DMS153 treated with DMSO at 0.1 percent for 48 hours (cell line): Measurements from ENCODE around the gene ZNF750.
A peak's percentile ranks its signal among the peaks of the same experiment; 100 is the strongest.

Experiments used
- DNase-seq: peaks from one replicate; lab custom pipeline; 2025; ENCODE audit not compliant: unreplicated experiment; lab: John Stamatoyannopoulos, UW

The ZNF750 gene

DNA sequence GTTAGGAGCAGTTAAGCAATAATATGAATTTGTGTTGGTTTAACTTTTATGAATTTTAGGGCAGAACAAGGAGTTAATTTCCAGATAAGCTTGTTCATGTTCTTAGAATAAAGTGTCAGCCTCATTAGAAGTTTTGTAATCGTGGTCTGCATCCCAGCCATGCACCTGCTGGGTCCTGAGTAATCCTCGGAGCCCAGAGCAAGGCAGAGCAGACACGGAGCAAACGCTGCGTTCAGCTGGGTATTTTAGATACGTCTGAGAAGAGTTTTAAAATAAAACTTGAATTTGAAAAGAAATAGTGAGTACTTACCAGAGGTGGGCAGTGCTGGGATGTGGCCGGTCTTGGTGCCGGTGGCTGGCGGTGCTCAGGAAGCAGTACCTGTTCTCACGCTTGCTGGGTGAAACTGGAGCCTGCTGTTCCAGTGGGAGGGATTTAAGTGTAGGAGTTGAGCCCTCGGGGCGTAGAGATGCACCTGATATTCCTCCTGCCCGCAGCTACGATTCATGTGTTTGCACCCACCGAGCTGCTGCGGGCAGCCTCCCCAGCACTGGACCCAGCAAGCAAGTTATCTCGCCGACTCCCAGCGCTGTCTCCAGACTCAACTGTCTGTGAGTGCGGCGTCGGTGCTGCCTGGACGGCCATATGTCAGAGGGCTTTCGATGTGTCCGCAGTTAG is at the start of gene ZNF750:
Gene ZNF750 (minus strand): TSS at position 406 of the 676 bp plus-strand sequence. CDS start 7,568 bp downstream, outside the sequence.
- no peak for DNase-seq

- no peak for DNase-seq
These were observed 49.0 kb upstream of the ZNF750 start for GRCh38 chr17:82888583-82889495.

DNA sequence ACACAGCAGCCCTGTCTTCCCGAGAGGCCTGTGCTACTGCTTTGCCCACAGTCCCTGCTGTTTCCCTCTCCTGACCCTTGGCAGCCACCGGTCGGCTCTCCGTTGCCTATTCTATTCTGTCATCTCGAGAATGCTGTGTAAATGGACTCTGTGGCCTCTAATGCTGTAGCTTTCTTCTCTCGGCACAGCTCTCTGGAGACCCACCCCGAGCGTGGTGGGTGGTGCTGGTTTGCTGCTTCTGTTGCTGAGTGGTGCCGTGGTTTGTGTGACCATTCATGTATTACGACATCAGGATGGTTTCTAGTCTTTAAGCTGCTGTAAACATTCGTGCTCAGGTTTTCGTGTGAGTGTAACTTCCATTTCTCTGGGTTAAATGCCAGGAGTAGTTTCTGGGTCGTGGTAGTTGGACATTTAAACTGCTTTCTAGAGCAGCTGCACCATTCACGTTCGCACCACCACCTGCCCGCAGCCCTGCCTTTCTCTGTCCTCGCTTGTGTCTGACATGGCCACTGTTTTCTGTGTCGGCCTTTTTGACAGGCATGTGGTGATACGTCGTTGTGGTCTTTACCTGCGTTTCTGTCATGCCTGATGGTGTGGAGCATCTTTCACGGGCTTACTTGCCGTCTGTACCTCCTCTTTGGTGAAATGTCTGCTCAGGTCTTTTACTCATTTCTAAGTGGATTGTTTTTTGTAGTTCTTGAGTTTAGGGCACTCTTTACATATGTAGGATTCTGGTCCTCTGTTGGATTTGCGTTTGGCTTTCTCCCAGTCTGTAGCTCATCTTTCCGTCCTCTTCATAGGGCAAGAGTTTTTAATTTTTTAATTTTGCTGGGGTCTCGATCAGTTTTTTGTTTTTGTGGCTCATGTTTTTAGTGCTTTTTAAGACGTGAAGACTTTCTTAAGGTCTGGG is 47.7 kb upstream of the ZNF750 start:
- DNase-seq: no peak

- DNase-seq: no peak
These were observed 45.1 kb upstream of the ZNF750 start for GRCh38 chr17:82884970-82885353.

- no peak for DNase-seq
These were observed 44.6 kb upstream of the ZNF750 start for GRCh38 chr17:82884341-82884969.

DNA sequence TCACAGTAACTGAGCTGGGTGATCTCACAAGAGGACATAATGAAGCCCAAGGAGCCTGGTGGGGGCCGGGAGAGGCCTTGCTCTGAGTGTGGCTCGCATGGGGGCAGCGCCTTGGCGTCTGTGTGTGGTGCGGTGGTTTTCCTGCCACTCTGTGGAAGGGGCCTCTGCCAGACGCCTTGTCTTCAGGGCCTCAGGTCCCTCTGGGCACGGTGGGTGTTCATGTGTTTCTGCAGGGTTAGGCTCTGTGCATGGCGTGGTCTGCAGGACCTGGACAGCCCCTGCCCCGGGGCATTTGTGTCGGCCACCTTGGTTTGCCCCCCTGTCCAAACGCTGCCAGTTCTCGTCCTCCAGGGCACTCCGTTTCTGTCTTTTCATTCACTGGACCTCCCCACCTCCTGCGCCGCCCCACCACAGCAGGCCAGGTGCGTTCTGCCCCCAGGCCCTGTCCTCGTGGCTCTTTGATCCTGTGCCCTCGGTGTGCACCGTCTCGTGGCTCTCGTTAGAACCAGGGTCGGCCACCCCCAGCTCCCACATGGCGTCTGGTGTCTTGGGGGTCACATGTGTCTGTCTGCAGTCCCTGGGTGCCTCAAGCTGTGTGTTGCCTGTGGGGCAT is 43.7 kb upstream of the ZNF750 start:
- DNase-seq: no peak

DNA sequence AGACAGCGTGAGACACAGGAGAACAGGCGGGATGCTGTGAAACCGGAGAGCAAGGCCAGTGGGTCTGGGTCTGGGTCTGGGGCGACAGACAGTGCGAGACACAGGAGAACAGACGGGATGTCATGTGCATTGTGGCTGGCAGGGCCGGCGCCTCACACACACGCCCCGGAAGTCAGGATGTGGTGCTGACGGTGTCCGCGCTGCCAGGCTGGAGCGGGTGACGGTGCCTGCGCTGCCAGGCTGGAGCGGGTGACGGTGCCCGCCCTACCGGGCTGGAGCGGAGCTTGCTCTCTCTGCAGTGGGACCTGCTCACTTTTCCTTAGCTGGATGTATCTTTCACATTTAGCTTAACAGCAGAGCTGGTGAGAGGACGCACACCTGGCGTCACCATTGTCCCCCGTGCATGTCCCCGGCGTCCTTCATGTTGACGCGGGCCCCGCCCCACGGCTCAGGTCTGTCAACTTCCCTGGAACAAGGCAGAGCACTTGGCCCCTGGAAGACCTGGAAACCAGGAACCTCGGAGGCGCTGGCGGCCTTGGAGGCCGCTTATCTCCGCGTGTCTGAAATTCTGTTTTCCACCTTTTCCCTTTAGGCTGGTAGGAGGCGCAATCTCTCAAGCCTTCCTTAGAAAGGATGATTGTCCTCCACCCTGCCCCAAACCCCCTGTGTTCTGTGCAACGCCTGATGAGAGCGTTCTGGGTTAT is 43.0 kb upstream of the ZNF750 start:
- DNase-seq: peak; percentile 52

DNA sequence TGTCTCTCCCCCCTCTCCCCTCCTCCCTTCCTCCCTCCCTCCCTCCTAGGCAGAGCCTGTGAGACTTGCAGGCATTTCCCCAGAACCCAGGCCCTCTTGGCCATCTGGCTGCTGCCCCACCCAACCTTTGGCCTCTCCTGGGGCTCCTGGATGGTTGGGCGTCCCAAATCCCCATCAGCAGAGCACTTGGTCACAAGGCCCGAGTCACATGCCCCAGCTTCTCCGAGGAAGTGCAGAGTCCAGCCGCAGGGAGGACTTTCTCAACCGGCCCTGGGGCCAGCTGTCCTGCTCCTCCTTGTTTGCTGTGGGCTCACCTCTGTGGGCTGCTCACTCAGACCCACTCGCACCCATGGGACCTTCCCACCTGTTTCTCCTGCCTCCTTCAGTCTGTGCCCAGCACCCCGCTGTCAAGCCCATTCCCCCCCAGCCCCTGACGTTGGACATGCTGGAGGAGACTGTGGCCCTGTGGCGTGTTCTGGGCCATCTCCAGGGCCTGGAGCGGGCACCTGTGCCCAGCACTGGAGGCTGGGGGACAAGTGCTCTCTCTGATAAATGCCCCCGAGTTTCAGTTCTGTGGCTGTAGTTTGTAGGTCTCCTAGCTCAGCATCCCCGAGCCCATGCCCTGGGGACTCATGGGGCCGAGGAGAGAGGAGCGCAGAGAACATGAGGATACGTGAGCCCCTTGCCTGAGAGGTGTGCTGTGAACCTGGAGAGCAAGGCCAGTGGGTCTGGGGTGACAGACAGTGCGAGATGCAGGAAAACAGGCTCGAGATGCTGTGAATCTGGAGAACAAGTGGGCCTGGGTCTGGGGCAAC is 42.3 kb upstream of the ZNF750 start:
- no peak for DNase-seq

GRCh38 chr17:82881324-82881823 is 41.6 kb upstream of the ZNF750 start:
- no peak for DNase-seq

DNA sequence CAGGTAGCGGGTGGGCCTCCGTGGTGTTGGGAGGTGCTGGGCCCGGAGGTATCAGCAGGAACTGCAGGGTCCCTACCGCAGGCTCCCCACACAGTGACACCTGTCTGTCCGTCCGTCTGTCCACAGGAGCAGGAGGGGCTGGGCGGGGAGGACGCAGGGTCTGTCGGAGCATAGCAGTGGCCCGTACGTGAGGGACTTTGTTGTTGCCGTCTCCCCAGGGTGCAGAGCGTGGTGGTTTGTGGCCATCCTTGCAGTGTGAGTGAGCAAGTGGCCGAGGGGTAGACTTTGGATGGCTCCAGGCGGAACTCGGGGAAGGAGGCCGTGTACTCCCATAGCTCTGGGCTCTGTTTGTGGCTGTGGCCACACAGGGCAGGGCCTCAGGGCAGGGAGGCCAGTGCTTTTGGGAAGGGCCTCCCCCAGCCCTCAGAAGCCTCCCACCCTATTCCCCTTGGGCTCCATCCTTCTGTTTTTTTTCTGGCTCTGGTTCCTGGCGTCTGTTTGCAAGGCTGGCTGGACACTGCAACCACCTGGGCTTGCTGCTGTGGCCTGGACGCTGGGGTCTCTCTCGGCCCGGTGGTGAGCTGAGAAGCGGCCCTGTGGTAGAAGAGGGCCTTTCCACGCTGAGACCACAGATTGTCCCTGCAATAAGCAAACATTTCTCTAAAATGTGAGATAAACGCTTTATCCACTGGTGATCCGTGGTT is 41.0 kb upstream of the ZNF750 start:
- DNase-seq: no peak

GRCh38 chr17:82879241-82879640 is 39.4 kb upstream of the ZNF750 start:
- DNase-seq: no peak

DNA sequence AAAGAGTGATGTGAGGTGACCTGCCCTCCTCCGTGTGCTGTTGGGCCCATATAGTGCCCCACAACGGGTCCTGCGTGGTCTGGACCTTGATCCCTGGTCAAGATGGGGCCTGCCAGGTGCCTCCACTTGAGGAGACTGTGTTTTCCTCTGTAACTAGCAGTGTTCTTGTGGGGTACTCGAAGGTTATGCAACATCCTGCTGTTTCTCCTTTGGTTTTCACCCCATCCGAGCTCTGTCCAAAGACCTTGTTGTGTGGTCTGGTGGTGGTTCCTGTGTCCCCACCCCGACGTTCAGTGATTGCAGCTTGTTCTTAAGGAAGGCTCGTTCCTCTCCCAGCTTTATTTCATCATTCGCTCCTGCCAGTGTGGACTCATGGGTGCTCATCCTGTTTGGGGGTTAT is 38.7 kb upstream of the ZNF750 start:
- no peak for DNase-seq

- peak; percentile 13 for DNase-seq
These were observed 37.0 kb upstream of the ZNF750 start for GRCh38 chr17:82876602-82877379.

DNA sequence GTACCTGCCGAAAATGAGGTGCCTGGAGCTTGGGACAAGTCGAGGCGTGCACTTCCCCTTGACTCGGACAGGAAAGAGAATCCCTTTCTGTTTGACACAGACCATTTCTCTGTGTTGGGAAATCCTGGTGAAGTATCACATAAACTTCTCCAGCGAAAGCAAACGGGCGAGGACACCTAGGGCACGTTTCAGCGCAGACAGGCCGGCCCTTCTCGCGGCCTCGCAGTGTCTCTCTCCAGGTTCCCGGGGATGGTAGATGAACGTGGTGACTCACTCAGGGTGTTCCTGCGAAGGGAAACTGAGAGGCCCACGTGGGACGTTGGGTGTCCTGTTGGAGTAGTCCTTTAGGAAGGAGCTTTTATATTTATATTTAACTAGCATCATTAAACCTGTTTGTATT is 36.3 kb upstream of the ZNF750 start:
- DNase-seq: no peak

DNA sequence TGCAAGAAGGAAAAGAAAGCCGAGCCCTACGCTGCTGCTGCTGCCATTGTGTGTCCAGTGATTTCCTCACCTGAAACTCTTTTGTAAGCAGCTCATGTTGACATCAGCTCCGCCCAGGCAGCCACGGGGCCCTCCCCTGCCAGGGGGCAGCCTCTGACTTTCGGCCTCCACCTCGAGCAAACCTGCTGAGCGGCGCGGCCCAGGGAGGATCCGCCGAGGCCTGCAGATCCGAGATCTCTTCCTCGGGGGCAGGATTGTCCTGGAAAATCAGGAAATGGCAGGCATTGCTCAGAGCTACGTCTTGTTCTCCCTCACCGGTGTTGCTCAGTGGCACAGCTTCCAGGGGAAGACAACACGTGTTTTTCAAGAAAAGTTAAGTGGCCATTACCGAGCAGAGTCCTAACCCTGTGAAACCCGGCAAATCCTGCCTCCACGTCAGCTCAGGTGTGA is 35.6 kb upstream of the ZNF750 start:
- DNase-seq: peak; percentile 17

DNA sequence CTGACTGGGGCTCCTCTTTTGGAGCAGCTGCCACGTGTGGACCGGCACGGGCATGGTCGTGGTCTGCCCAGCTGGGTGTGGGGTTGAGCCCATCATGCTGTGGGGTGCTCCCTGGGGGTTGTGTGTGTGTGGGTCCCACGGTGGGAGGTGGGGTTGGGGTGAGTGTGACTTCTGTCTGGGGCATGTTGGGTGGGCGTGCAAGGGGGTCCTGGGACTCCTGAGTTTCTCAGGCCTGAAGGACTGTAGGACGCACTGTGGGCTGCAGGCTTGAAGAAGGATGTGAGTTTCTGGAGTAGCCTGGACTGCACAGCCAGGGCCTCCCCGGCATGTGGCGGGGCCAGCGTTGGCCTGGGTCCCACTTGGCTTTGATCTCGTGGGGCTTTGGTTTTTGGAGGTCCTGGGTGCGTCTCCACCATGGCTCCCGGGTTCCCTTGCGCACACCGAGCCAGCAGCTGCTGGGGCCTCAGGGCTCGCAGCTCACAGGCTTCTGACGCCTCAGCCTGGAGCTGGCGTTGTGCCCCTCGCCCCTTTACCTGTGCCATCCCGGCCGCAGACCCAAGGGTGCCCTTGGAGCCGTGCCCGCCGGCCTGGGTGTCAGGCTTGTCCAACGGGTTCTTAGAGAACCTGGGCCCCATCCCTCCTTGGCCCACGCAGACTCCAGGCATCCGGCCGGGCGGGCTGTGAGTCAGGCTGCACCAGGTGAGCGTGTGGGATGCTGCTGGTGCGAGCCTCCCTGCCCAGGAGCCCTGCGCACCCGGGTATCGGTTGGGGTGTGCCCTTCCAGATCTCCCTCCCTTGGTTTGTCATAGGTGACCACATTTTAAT is 34.4 kb upstream of the ZNF750 start:
- DNase-seq: no peak
